Ovary (tissue), 3 donors: ENCODE results near the gene ENAH.

Experiments
- EP300 ChIP-seq: sonication (generic); formaldehyde crosslinking; IDR thresholded peaks from one replicate; pipeline ENCODE4 v1.6.1; 2017; ENCODE audit warnings: antibody characterized with exemption
- POLR2A ChIP-seq: fragments of 450-650 bp; IDR thresholded peaks from one replicate; pipeline ENCODE4 v1.6.1; 2017; ENCODE audit warnings: antibody characterized with exemption, mild to moderate bottlenecking, moderate library complexity
- TF ChIP-seq, protein P1 (sequence below), 3 donors: fragments of 450-650 bp in 2 of 3; fragments of 200-600 bp in 1 of 3; IDR thresholded peaks; one replicate each; pipeline versions ENCODE4 v1.5.1 to v1.8.0; 2016 to 2022; ENCODE audit warnings: antibody characterized with exemption in 3 of 3, mild to moderate bottlenecking in 1 of 3
- donor health status: DM: no; HTN: no; CAD: no.

DNA sequence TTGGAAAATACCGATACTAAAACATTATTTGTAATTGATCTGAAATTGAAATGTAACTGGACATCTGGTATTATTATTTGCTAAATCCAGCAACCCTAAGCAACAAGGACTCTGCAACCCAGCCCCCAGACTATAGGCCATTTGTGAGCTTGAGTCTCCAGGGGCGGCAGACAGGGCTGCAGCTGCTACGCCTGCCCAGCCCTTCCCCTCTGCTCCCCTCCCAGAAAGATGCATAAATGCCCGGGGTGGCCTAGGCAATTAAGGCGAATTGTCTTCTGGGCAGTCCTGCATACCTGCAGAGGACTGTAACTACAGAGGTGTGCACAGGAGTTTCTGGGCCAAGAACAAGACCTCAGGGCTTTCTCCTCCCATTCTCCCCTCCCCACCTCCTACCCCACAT lies 183.9 kb downstream of the ENAH start:
- TF ChIP-seq POLR2A = no peak
- TF ChIP-seq, protein P1, sequence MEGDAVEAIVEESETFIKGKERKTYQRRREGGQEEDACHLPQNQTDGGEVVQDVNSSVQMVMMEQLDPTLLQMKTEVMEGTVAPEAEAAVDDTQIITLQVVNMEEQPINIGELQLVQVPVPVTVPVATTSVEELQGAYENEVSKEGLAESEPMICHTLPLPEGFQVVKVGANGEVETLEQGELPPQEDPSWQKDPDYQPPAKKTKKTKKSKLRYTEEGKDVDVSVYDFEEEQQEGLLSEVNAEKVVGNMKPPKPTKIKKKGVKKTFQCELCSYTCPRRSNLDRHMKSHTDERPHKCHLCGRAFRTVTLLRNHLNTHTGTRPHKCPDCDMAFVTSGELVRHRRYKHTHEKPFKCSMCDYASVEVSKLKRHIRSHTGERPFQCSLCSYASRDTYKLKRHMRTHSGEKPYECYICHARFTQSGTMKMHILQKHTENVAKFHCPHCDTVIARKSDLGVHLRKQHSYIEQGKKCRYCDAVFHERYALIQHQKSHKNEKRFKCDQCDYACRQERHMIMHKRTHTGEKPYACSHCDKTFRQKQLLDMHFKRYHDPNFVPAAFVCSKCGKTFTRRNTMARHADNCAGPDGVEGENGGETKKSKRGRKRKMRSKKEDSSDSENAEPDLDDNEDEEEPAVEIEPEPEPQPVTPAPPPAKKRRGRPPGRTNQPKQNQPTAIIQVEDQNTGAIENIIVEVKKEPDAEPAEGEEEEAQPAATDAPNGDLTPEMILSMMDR (IDR thresholded peaks at IDR 0.05) = no peak
- TF ChIP-seq EP300 = no peak
